ENCODE results near the gene MBNL3.

- no peak for TF ChIP-seq CTCF (IDR thresholded peaks at IDR 0.05)
- TF ChIP-seq POLR2AphosphoS5 (IDR thresholded peaks at IDR 0.05): no peak
- no peak for TF ChIP-seq POLR2A (IDR thresholded peaks at IDR 0.05)
These were observed 14.1 kb downstream of the MBNL3 start for GRCh38 chrX:132474544-132475248.
